Measurements from ENCODE around the gene MAGEF1.

MAGEF1 gene

DNA sequence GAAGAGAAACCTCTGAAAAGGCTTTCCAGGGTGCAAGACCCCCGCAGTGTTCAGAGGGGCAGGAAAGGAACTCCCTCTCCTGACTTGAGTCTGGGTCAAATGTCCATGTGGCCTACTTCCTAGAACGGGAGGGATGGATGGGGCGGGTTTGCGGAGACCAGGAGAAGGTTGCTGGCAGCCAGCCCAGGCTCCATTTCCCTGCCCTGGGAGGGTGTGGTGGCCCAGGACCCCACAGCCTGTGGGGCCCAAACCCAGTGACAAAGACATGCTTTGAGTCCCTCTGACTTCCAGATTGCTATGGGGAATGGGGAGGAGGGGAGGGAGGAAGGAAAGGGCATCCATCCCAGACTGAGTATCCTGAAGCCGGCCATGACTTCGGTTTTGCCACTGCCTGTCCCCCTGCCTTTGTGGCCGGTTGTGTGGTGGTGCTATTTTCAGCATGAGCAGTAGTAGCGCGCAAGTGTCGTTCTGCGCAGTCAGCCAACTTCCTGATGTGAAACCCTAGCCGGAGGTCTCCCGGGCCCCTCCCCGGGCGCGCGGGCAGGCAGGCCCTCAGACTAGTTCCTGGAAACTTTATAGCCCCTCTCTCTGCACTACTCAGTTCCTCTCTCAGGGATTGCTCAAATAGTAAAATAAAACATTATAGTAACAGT lies 24.4 kb downstream of the MAGEF1 start:
- H2AFZ ChIP-seq (ENCODE audit: low read depth, low read length): no peak overlapping the region
- no peaks in the 10 kb centered on the region for H3K36me3 ChIP-seq (replicated peaks; ENCODE audit: low read depth, low read length)
- no peak overlapping the region for H3K4me2 ChIP-seq (ENCODE audit: low read length)
- H3K4me3 ChIP-seq (ENCODE audit: low read length): no peak overlapping the region
- no peaks in the 10 kb centered on the region for H3K9me3 ChIP-seq (ENCODE audit: insufficient read depth, low read length)
- H4K20me1 ChIP-seq (ENCODE audit: insufficient read depth, low read length): no peaks in the 10 kb centered on the region
- H3K27ac ChIP-seq (ENCODE audit: low read length): no peak overlapping the region
- H3K9ac ChIP-seq (ENCODE audit: low read length): no peak overlapping the region
- H3K79me2 ChIP-seq (ENCODE audit: low read length): no peaks in the 10 kb centered on the region
- peaks cover 15% of the 10 kb centered on the region for H3K27me3 ChIP-seq (ENCODE audit: low read depth, low read length)
- TF ChIP-seq, protein P1, sequence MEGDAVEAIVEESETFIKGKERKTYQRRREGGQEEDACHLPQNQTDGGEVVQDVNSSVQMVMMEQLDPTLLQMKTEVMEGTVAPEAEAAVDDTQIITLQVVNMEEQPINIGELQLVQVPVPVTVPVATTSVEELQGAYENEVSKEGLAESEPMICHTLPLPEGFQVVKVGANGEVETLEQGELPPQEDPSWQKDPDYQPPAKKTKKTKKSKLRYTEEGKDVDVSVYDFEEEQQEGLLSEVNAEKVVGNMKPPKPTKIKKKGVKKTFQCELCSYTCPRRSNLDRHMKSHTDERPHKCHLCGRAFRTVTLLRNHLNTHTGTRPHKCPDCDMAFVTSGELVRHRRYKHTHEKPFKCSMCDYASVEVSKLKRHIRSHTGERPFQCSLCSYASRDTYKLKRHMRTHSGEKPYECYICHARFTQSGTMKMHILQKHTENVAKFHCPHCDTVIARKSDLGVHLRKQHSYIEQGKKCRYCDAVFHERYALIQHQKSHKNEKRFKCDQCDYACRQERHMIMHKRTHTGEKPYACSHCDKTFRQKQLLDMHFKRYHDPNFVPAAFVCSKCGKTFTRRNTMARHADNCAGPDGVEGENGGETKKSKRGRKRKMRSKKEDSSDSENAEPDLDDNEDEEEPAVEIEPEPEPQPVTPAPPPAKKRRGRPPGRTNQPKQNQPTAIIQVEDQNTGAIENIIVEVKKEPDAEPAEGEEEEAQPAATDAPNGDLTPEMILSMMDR (IDR thresholded peaks at IDR 0.05; ENCODE audit: low read depth, low read length): no peak
- TF ChIP-seq EZH2phosphoT487 (IDR thresholded peaks at IDR 0.05; ENCODE audit: low read depth): no peak
- peaks cover 17% of the 10 kb centered on the region for H3K4me1 ChIP-seq (ENCODE audit: low read length)

DNA sequence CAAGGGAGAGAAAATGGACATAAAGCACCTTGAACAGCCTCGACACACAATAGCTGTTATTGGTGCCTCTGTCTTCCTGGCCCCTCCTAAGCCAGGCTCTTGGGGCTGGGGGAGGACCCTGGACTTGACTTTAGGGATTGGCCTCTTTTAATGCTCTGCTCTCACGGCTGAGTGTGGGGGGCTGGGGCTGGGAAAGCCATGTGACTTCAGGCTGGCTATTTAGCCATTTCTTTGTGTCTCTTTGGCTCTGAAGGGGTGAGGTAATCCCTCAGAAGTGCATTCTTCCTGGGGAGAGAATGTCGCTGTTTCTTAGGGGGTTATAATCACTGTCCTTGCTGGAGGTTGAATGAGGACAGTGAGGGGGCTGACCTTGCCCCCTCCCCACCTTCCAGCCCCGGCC lies 26.2 kb downstream of the MAGEF1 start:
- Histone ChIP-seq H3K4me3 (ENCODE audit: low read length) (no peak overlapping the region), H3K79me2 (ENCODE audit: low read length) (no peaks in the 10 kb centered on the region), H3K4me1 (ENCODE audit: low read length) (no peaks in the 10 kb centered on the region), H3K36me3 (replicated peaks; ENCODE audit: low read depth, low read length) (no peaks in the 10 kb centered on the region), H4K20me1 (ENCODE audit: insufficient read depth, low read length) (no peaks in the 10 kb centered on the region), H3K27me3 (ENCODE audit: low read depth, low read length) (peaks cover 15% of the 10 kb centered on the region), H3K4me2 (ENCODE audit: low read length) (no peak overlapping the region), H2AFZ (ENCODE audit: low read depth, low read length) (no peak overlapping the region), H3K27ac (ENCODE audit: low read length) (no peak overlapping the region), H3K9me3 (ENCODE audit: insufficient read depth, low read length) (no peaks in the 10 kb centered on the region), H3K9ac (ENCODE audit: low read length) (no peak overlapping the region)
- TF ChIP-seq EZH2phosphoT487 (IDR thresholded peaks at IDR 0.05; ENCODE audit: low read depth): no peak
- TF ChIP-seq, protein P1 (IDR thresholded peaks at IDR 0.05; ENCODE audit: low read depth, low read length): no peak

DNA sequence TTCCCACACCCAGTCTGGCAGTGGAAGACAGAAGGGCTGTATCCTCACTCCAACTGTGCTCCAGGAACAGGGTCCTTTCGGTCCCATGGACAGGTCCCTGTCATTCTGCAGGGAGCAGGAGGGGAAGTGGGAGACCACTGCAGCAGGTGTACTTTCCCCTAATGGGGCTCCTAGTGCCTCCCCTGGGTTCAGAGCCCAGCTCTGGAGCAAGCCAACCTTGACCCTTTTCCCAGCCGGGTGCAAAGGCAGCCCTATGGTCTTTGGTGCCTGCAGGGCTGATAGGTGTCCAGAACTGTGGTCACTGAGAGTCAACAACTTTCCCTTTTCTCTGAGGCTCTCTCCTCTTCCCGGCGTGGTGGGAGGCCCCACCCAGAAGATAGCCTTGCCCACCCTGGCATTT lies 26.8 kb downstream of the MAGEF1 start:
- Histone ChIP-seq H4K20me1 (ENCODE audit: insufficient read depth, low read length) (no peaks in the 10 kb centered on the region), H2AFZ (ENCODE audit: low read depth, low read length) (no peak overlapping the region), H3K79me2 (ENCODE audit: low read length) (no peaks in the 10 kb centered on the region), H3K27me3 (ENCODE audit: low read depth, low read length) (peaks cover 15% of the 10 kb centered on the region), H3K36me3 (replicated peaks; ENCODE audit: low read depth, low read length) (no peaks in the 10 kb centered on the region), H3K9me3 (ENCODE audit: insufficient read depth, low read length) (no peaks in the 10 kb centered on the region), H3K4me1 (ENCODE audit: low read length) (no peaks in the 10 kb centered on the region), H3K4me2 (ENCODE audit: low read length) (no peak overlapping the region), H3K27ac (ENCODE audit: low read length) (no peak overlapping the region), H3K4me3 (ENCODE audit: low read length) (no peak overlapping the region), H3K9ac (ENCODE audit: low read length) (no peak overlapping the region)
- TF ChIP-seq, protein P1 (IDR thresholded peaks at IDR 0.05; ENCODE audit: low read depth, low read length): no peak
- no peak for TF ChIP-seq EZH2phosphoT487 (IDR thresholded peaks at IDR 0.05; ENCODE audit: low read depth)

DNA sequence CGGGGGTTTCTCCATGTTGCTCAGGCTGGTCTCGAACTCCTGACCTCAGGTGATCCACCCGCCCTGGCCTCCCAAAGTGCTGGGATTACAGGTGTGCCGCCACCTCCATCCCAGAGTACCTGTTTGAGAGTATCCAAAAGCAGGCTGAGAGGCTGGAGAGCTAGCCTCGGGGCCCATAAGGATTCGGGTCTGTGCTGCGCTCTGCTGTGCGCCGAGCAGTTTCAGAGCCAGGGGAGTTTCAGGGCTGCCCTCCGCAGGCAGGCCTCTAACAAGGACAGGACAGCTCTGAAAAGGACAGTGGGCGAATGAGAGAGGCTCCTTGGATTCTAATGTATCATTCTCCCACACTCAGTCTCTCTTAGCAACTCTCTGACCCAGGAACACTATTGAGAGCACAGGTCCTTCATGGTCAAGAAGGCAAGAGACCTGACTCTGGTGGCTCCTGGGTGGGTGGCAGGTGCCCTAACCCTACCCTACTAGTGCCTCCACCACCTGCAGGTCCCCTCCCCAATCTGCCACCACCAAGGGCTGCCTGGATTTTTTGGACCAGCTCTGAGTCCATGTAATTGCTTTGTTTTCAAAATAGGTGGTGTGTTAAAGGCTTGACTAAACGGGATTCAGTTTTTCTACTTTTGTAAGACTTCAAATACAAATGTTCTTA lies 27.8 kb downstream of the MAGEF1 start:
- Histone ChIP-seq H3K9me3 (ENCODE audit: insufficient read depth, low read length) (no peaks in the 10 kb centered on the region), H2AFZ (ENCODE audit: low read depth, low read length) (no peak overlapping the region), H3K36me3 (replicated peaks; ENCODE audit: low read depth, low read length) (no peaks in the 10 kb centered on the region), H3K79me2 (ENCODE audit: low read length) (no peaks in the 10 kb centered on the region), H3K4me2 (ENCODE audit: low read length) (no peak overlapping the region), H3K9ac (ENCODE audit: low read length) (no peak overlapping the region), H3K4me3 (ENCODE audit: low read length) (no peak overlapping the region), H3K27me3 (ENCODE audit: low read depth, low read length) (peaks cover 15% of the 10 kb centered on the region), H3K27ac (ENCODE audit: low read length) (no peak overlapping the region), H3K4me1 (ENCODE audit: low read length) (no peaks in the 10 kb centered on the region), H4K20me1 (ENCODE audit: insufficient read depth, low read length) (no peaks in the 10 kb centered on the region)
- TF ChIP-seq, protein P1 (IDR thresholded peaks at IDR 0.05; ENCODE audit: low read depth, low read length): no peak
- no peak for TF ChIP-seq EZH2phosphoT487 (IDR thresholded peaks at IDR 0.05; ENCODE audit: low read depth)

Data from OCI-LY3 (cell line).